ENCODE data around the gene FLOT2.

GRCh38 chr17:28946239-28946638 lies 48.7 kb upstream of the FLOT2 start:
- TF ChIP-seq CTCF (IDR thresholded peaks at IDR 0.05) = no peak
- TF ChIP-seq POLR2A (IDR thresholded peaks at IDR 0.05) = no peak
